ENCODE measurements around the gene SLBP. TPM values are rescaled to one million over a fixed set of nuclear protein-coding genes. Genes with fewer than 3 reads are reported as not detected.

SLBP gene
- total and polyA plus RNA-seq, 2 experiments from 2014 or later, result 39.9 to 62.0 TPM

GRCh38 chr4:1715002-1715758, 3.1 kb upstream of the SLBP start:
- DNase-seq (ENCODE audit: low read depth in 1 of 2, low spot score in 1 of 2), result no peak
- H3K27me3 ChIP-seq, result no peaks in the 10 kb centered on the region
- no peaks in the 10 kb centered on the region for H3K9me3 ChIP-seq (ENCODE audit: low read depth)
- H3K4me3 ChIP-seq, result no peak overlapping the region
- TF ChIP-seq, protein P1, sequence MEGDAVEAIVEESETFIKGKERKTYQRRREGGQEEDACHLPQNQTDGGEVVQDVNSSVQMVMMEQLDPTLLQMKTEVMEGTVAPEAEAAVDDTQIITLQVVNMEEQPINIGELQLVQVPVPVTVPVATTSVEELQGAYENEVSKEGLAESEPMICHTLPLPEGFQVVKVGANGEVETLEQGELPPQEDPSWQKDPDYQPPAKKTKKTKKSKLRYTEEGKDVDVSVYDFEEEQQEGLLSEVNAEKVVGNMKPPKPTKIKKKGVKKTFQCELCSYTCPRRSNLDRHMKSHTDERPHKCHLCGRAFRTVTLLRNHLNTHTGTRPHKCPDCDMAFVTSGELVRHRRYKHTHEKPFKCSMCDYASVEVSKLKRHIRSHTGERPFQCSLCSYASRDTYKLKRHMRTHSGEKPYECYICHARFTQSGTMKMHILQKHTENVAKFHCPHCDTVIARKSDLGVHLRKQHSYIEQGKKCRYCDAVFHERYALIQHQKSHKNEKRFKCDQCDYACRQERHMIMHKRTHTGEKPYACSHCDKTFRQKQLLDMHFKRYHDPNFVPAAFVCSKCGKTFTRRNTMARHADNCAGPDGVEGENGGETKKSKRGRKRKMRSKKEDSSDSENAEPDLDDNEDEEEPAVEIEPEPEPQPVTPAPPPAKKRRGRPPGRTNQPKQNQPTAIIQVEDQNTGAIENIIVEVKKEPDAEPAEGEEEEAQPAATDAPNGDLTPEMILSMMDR (IDR thresholded peaks at IDR 0.05; ENCODE audit: low read depth, low read length), result no peak
- H3K36me3 ChIP-seq, result peaks cover 4% of the 10 kb centered on the region
- H3K27ac ChIP-seq, result no peak overlapping the region
- peaks cover 15% of the 10 kb centered on the region for H3K4me1 ChIP-seq (ENCODE audit: low read depth)

DNA sequence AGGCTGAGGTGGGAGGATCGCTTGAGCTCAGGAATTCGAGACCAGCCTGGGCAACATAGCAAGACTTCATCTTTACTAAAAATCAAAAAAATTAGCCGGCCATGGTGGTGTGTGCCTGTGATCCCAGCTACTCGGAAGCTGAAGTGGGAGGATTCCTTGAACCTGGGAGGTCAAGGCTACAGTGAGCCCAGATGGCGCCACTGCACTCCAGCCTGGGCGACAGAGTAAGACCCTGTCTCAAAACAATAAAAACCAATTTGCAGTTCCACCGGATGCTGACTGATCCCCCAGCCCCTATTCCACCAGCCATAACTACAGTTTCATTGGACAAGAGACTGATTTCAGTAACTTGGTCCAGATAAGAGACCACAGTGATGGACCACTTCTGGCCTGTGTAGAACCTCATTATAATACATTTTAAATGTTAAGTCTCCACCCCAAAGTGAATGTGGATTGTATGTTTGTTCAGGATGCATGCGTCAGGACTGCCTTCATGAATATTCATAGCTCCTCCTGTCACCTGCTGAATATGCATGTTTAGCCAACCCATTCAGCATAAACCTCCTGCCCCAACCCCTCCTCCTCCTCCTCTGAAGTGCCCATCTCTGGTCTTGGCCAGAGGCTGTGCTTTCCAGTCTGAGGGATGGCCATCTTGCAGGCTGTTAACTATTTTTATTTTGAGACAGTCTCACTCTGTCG, 2.3 kb upstream of the SLBP start:
- no peak overlapping the region for H3K27ac ChIP-seq
- peaks cover 4% of the 10 kb centered on the region for H3K36me3 ChIP-seq
- no peak overlapping the region for H3K4me3 ChIP-seq
- H3K27me3 ChIP-seq, result no peaks in the 10 kb centered on the region
- no peak for DNase-seq (ENCODE audit: low read depth in 1 of 2, low spot score in 1 of 2)
- no peaks in the 10 kb centered on the region for H3K9me3 ChIP-seq (ENCODE audit: low read depth)
- peaks cover 14% of the 10 kb centered on the region for H3K4me1 ChIP-seq (ENCODE audit: low read depth)
- TF ChIP-seq, protein P1 (IDR thresholded peaks at IDR 0.05; ENCODE audit: low read depth, low read length), result no peak

DNA sequence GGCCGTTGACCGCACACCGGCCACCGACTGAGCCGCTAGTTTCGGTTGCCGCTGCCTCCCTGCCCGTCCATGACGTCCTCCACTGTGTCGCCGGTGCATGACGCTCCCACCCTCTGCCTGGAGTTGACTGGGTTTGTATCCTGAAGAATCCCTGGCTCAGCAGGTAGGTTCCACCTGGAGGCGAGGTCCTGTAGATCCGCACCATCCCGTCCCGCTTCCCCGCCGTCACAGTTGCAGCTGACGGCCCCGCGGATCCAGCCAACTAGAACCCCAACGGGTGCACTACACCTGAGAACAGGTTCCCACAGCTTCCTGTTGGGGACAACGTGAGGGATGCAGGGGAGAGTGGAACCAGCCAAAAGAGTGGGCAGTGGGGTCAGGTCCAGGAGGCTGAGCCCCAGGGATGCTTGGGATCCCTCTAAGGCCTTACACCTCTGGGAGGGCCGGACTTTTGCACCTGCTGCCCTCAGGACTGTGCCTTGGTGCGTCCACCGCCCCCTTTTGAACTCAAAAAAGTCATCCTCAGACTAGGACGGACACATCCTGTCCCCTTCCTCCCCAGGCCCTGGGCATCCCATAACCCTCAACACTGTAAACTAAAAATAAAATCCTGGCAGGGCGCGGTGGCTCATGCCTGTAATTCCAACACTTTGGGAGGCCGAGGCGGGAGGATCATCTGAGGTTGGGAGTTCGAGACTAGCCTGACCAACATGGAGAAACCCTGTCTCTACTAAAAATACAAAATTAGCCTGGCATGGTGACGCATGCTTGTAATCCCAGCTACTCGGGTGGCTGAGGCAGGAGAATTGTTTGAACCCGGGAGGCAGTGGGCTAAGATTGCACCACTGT, 1.1 kb upstream of the SLBP start:
- peak overlapping the region; percentile 98 for H3K27ac ChIP-seq
- no peaks in the 10 kb centered on the region for H3K9me3 ChIP-seq (ENCODE audit: low read depth)
- no peaks in the 10 kb centered on the region for H3K27me3 ChIP-seq
- peaks cover 4% of the 10 kb centered on the region for H3K36me3 ChIP-seq
- no peak for DNase-seq (ENCODE audit: low read depth in 1 of 2, low spot score in 1 of 2)
- peaks cover 20% of the 10 kb centered on the region for H3K4me1 ChIP-seq (ENCODE audit: low read depth)
- H3K4me3 ChIP-seq, result peak overlapping the region; percentile 93
- TF ChIP-seq, protein P1 (IDR thresholded peaks at IDR 0.05; ENCODE audit: low read depth, low read length), result no peak

- peak overlapping the region; percentile 98 for H3K27ac ChIP-seq
- TF ChIP-seq, protein P1 (IDR thresholded peaks at IDR 0.05; ENCODE audit: low read depth, low read length), result no peak
These were observed 426 bp downstream of the SLBP start for GRCh38 chr4:1711571-1712215.

GRCh38 chr4:1711055-1711570, 1.0 kb downstream of the SLBP start:
- Histone ChIP-seq H3K36me3 (no peaks in the 10 kb centered on the region), H3K27ac (peak overlapping the region; percentile 98), H3K27me3 (no peaks in the 10 kb centered on the region), H3K9me3 (ENCODE audit: low read depth) (no peaks in the 10 kb centered on the region), H3K4me1 (ENCODE audit: low read depth) (peaks cover 23% of the 10 kb centered on the region), H3K4me3 (peak overlapping the region; percentile 93)
- DNase-seq (ENCODE audit: low read depth in 1 of 2, low spot score in 1 of 2), result no peak
- TF ChIP-seq, protein P1 (IDR thresholded peaks at IDR 0.05; ENCODE audit: low read depth, low read length), result no peak

More at GRCh38 chr4:1711571-1712215, 426 bp downstream of the SLBP start:
- no peaks in the 10 kb centered on the region for H3K36me3 ChIP-seq
- no peaks in the 10 kb centered on the region for H3K27me3 ChIP-seq
- peaks cover 23% of the 10 kb centered on the region for H3K4me1 ChIP-seq (ENCODE audit: low read depth)
- no peaks in the 10 kb centered on the region for H3K9me3 ChIP-seq (ENCODE audit: low read depth)
- peak; percentile 54 to 56 for DNase-seq (ENCODE audit: low read depth in 1 of 2, low spot score in 1 of 2)
- H3K4me3 ChIP-seq, result peak overlapping the region; percentile 93
